Prostate gland (tissue), 2 donors: Measurements from ENCODE around the gene FOS. TPM values are rescaled to one million over a fixed set of nuclear protein-coding genes. Genes with fewer than 3 reads are reported as not detected.

Experiments
- DNase-seq: peaks from one replicate; pipeline ENCODE4 v3.0.0-alpha.2; 2019; ENCODE audit warnings: low spot score
- H3K27ac ChIP-seq, 2 donors: fragments of 200-600 bp; sonication (generic); 2 replicates each; pipeline ENCODE4 v1.5.1; 2017 to 2019
- H3K27me3 ChIP-seq: fragments of 200-600 bp; sonication (generic); replicated peaks from 2 replicates; pipeline ENCODE4 v1.5.1; 2019; ENCODE audit not compliant: insufficient read depth
- H3K36me3 ChIP-seq, 2 donors: fragments of 200-600 bp; sonication (generic); 1 replicate in 1 of 2; 2 replicates in 1 of 2; pipeline versions ENCODE4 v1.5.1 to v1.8.1; 2017 to 2019
- H3K4me1 ChIP-seq: fragments of 200-600 bp; sonication (generic); replicated peaks from 2 replicates; pipeline ENCODE4 v1.5.1; 2019
- H3K4me3 ChIP-seq, 2 donors: fragments of 200-600 bp; sonication (generic); 2 replicates each; pipeline ENCODE4 v1.5.1; 2017 to 2019
- H3K9me3 ChIP-seq: fragments of 200-600 bp; sonication (generic); 2 replicates; pipeline ENCODE4 v1.5.1; 2017
- CTCF ChIP-seq, 4 experiments: fragments of 200-600 bp in 2 of 4; fragments of 450-650 bp in 2 of 4; sonication (generic) in 2 of 4; IDR thresholded peaks; 1 replicate in 3 of 4; 2 replicates in 1 of 4; pipeline ENCODE4 v1.5.1; 2016 to 2019; ENCODE audit warnings: antibody characterized with exemption in 4 of 4, mild to moderate bottlenecking in 2 of 4, moderate library complexity in 2 of 4
- POLR2A ChIP-seq: fragments of 450-650 bp; IDR thresholded peaks from one replicate; pipeline ENCODE4 v1.6.1; 2016; ENCODE audit warnings: antibody characterized with exemption, mild to moderate bottlenecking
- POLR2AphosphoS5 ChIP-seq: sonication (generic); formaldehyde crosslinking; IDR thresholded peaks from one replicate; pipeline ENCODE4 v1.6.1; 2017; ENCODE audit warnings: antibody characterized with exemption
- WGBS: methylation state at CpG from one replicate; pipeline ENCODE4 v1.1.5; 2018; 5-methylcytosine and 5-hydroxymethylcytosine counted together
- intact Hi-C: fragments of 100-400 bp; cut with DNase I; formaldehyde crosslinking; loops from one replicate; pipeline ENCODE4 v1.14.2; 2022
- total RNA-seq, 2 donors: library from RNA; depleted of rRNA; stranded (reverse); fragments of >200 nt; gene quantifications; one replicate each; pipeline ENCODE4 v1.1.0, GENCODE V29; 2016

Gene FOS
- total RNA-seq, 2 donors from 2014 or later, result 73.9 to 127 TPM

DNA sequence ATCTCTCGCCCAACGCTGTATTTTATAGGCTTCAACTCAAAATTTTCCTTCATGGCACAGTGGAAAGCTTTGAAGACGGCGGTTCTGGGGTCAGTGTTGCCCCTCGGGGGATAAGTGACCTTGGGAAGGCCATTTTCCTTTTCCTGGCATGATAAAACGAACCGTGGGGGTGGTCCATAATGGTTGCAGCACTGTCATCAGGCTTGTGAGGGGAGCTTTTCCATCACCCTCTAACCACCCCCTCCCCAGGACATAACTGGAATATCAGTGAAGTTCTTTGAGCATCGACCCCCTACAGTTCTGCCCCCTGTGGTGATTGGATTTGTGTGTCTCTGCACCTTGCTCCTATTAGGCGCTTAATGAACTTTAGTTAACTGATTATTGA, 16.0 kb downstream of the FOS start:
- no peaks in the 10 kb centered on the region for H3K27me3 ChIP-seq
- H3K36me3 ChIP-seq, result no peaks in the 10 kb centered on the region
- DNase-seq, result no peak
- H3K4me3 ChIP-seq, result peak overlapping the region; percentile 37 to 53
- intact Hi-C loops, result loop anchor here (1.0 to 5.0 kb wide), 3 partner anchors 17 to 112 kb away; no protein-coding TSS in a partner anchor
- no peaks in the 10 kb centered on the region for H3K9me3 ChIP-seq
- TF ChIP-seq POLR2AphosphoS5, result no peak
- peak in 2 of 4 experiments; percentile 6 to 21 for TF ChIP-seq CTCF (IDR thresholded peaks at IDR 0.05)
- no peak for TF ChIP-seq POLR2A
- H3K27ac ChIP-seq, result peak overlapping the region; percentile 79 to 86
- under 1% methylated on average over 9 of the region's 9 CpGs for WGBS
- H3K4me1 ChIP-seq, result peaks cover 6% of the 10 kb centered on the region

DNA sequence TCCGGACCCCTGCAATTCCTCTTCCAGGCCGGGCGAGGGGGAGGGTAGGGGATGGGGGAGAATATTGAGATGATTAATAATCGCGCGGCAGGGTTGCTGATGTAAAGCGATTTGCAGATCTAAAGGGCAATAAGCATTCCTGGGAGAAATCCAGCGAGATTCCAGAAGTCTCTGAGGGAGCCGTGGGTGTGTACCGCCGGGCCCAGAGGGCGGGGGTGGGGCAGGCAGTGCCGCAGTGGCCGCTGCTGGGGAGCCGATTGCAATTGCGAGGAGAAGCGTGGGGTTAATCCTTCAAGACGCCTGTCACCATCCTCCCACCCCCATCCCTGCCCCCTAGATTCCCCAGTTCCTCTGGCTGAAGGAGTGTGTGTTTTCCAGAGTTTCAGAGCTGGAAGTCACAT, 16.4 kb downstream of the FOS start:
- no peaks in the 10 kb centered on the region for H3K9me3 ChIP-seq
- DNase-seq, result peak; percentile 50
- H3K27ac ChIP-seq, result peak overlapping the region; percentile 79 to 86
- H3K27me3 ChIP-seq, result no peaks in the 10 kb centered on the region
- H3K4me3 ChIP-seq, result peak overlapping the region; percentile 37 to 53
- intact Hi-C loops, result loop anchor here (5.0 kb wide), 1 partner anchor 53 kb away; no protein-coding TSS in a partner anchor
- TF ChIP-seq POLR2A (peak; percentile 20), CTCF (IDR thresholded peaks at IDR 0.05) (no peak)
- 2% methylated on average over 18 of the region's 18 CpGs for WGBS
- H3K36me3 ChIP-seq, result no peaks in the 10 kb centered on the region
- H3K4me1 ChIP-seq, result peaks cover 6% of the 10 kb centered on the region

DNA sequence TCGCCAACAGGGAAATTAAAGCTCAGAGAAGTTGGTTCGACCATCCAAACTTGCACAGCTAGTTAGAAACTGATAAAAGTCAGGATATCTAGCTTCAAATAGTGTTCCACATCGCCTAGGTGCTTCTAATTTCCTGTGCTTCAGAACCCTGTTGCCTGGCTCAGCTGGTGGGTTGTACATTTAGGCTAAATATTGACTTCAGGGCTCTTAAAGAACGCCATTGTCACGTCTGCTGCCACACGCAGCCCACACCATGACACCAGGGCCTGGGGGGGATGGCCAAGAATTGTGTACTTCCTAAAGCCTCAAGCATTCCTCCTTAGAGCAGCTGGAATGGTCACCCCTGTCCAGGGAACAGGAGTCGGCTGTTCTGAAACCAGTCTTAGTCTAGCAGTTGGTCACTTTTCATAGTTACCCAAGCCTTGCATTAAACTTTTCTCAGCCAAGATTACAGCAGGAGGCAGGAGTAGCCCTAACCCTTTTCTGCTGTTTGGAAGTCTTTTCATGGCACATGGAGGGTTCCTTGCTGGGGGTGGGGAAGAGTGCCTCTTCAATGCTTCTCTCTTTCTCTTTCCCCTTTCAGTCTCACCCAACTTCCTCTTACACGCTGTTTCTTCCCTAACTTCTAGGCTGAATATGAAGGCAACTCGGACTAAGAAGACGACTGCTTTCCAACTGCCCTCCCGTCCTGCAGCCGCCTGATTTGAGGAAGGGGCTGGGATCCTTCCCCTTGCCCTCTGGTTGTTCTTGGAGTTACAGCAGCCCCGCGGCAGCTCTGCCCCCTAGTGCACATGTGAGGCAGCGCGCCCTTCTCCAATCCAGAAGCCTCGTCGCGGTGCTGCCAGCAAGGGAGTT, 17.1 kb downstream of the FOS start:
- H3K4me1 ChIP-seq, result peaks cover 6% of the 10 kb centered on the region
- 12% methylated on average over 19 of the region's 19 CpGs for WGBS
- peak; percentile 79 for DNase-seq
- H3K36me3 ChIP-seq, result no peaks in the 10 kb centered on the region
- no peaks in the 10 kb centered on the region for H3K9me3 ChIP-seq
- intact Hi-C loops, result loop anchor here (5.0 kb wide), 1 partner anchor 53 kb away; no protein-coding TSS in a partner anchor
- peak overlapping the region; percentile 37 to 53 for H3K4me3 ChIP-seq
- no peaks in the 10 kb centered on the region for H3K27me3 ChIP-seq
- H3K27ac ChIP-seq, result peak overlapping the region; percentile 79 to 86
- TF ChIP-seq POLR2AphosphoS5 (peak; percentile 56), CTCF (IDR thresholded peaks at IDR 0.05) (peak; percentile 92 to 99 (median 95)), POLR2A (peak; percentile 20)

GRCh38 chr14:75297411-75298040, 18.9 kb downstream of the FOS start:
- Histone ChIP-seq H3K4me3 (no peak overlapping the region), H3K9me3 (no peaks in the 10 kb centered on the region), H3K36me3 (no peaks in the 10 kb centered on the region), H3K27me3 (no peaks in the 10 kb centered on the region), H3K27ac (no peak overlapping the region), H3K4me1 (peaks cover 6% of the 10 kb centered on the region)
- WGBS, result 92% methylated on average over 10 of the region's 10 CpGs
- intact Hi-C loops, result loop anchor here (5.0 kb wide), 1 partner anchor 55 kb away; no protein-coding TSS in a partner anchor
- TF ChIP-seq POLR2AphosphoS5, result no peak
- no peak for TF ChIP-seq POLR2A
- no peak for TF ChIP-seq CTCF (IDR thresholded peaks at IDR 0.05)
- no peak for DNase-seq
